Body of pancreas (tissue), 4 donors: ENCODE data around the gene CHAC2.

ENCODE experiments used
- POLR2A ChIP-seq, 3 donors: fragments of 450-650 bp; IDR thresholded peaks; one replicate each; pipeline ENCODE4 v1.6.1; 2016; ENCODE audit warnings: antibody characterized with exemption in 3 of 3, mild to moderate bottlenecking in 2 of 3
- TF ChIP-seq, protein P1 (sequence below), 7 experiments: fragments of 450-650 bp in 4 of 7; fragments of 200-600 bp in 3 of 7; sonication (generic) in 3 of 7; IDR thresholded peaks; one replicate each; pipeline ENCODE4 v1.5.1; 2016 to 2019; ENCODE audit warnings: antibody characterized with exemption in 7 of 7

DNA sequence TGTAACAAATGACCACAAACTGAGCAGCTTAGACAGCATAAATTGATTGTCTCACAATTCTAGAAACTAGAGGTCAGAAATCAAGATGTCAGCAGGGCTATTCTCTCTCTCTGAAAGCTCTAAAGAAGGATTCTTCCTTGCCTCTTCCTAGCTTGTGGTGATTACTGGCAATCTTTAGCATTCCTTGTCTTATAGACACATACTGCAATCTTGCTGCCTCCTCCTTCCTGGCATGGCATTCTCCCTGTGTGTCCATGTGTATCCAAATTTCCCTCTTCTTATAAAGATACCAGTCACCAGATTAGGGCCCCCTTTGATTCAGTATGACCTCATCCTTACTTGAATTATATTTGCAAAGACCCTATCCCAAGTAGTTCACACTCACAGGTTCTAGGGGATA lies 16.8 kb downstream of the CHAC2 start:
- no peak for TF ChIP-seq POLR2A (IDR thresholded peaks at IDR 0.05)
- TF ChIP-seq, protein P1, sequence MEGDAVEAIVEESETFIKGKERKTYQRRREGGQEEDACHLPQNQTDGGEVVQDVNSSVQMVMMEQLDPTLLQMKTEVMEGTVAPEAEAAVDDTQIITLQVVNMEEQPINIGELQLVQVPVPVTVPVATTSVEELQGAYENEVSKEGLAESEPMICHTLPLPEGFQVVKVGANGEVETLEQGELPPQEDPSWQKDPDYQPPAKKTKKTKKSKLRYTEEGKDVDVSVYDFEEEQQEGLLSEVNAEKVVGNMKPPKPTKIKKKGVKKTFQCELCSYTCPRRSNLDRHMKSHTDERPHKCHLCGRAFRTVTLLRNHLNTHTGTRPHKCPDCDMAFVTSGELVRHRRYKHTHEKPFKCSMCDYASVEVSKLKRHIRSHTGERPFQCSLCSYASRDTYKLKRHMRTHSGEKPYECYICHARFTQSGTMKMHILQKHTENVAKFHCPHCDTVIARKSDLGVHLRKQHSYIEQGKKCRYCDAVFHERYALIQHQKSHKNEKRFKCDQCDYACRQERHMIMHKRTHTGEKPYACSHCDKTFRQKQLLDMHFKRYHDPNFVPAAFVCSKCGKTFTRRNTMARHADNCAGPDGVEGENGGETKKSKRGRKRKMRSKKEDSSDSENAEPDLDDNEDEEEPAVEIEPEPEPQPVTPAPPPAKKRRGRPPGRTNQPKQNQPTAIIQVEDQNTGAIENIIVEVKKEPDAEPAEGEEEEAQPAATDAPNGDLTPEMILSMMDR (IDR thresholded peaks at IDR 0.05) = no peak
